ENCODE measurements around the gene GALNT5. TPM values are rescaled to one million over a fixed set of nuclear protein-coding genes. Genes with fewer than 3 reads are reported as not detected.

GALNT5 gene
- polyA plus RNA-seq, 1 donor (not counting 4 experiments of a cell fraction or from before 2014, with no cell fraction given) = 8.3 TPM

GRCh38 chr2:157334797-157335196 is 77.3 kb downstream of the GALNT5 start:
- no peak overlapping the region for H2AFZ ChIP-seq (ENCODE audit: control insufficient read depth, low read length)
- H4K20me1 ChIP-seq (ENCODE audit: control insufficient read depth, extremely low read depth, insufficient read depth, low read length) = no peaks in the 10 kb centered on the region
- TF ChIP-seq EZH2 (IDR thresholded peaks at IDR 0.05; ENCODE audit: low read length) = no peak
- TF ChIP-seq, protein P1, sequence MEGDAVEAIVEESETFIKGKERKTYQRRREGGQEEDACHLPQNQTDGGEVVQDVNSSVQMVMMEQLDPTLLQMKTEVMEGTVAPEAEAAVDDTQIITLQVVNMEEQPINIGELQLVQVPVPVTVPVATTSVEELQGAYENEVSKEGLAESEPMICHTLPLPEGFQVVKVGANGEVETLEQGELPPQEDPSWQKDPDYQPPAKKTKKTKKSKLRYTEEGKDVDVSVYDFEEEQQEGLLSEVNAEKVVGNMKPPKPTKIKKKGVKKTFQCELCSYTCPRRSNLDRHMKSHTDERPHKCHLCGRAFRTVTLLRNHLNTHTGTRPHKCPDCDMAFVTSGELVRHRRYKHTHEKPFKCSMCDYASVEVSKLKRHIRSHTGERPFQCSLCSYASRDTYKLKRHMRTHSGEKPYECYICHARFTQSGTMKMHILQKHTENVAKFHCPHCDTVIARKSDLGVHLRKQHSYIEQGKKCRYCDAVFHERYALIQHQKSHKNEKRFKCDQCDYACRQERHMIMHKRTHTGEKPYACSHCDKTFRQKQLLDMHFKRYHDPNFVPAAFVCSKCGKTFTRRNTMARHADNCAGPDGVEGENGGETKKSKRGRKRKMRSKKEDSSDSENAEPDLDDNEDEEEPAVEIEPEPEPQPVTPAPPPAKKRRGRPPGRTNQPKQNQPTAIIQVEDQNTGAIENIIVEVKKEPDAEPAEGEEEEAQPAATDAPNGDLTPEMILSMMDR (optimal IDR thresholded peaks at IDR 0.05 in 1 of 3, IDR thresholded peaks at IDR 0.05 in 1 of 3, conservative IDR thresholded peaks at IDR 0.05 in 1 of 3; ENCODE audit: extremely low read depth in 1 of 3, insufficient read depth in 2 of 3, low read length in 3 of 3) = no peak
- FAIRE-seq (no peak), DNase-seq (ENCODE audit: low read depth, low spot score) (no peak)
- H3K27me3 ChIP-seq (ENCODE audit: control insufficient read depth, extremely low read depth, insufficient read depth, low read length) = no peaks in the 10 kb centered on the region
- dilution Hi-C loops (cut with MboI; ENCODE audit: extremely low pct_ligation_motif_present, low sequenced_read_pairs) = no loop called here
- H3K4me1 ChIP-seq (ENCODE audit: control insufficient read depth, extremely low read depth, insufficient read depth, low read length) = no peaks in the 10 kb centered on the region
- H3K36me3 ChIP-seq (ENCODE audit: control insufficient read depth in 2 of 2, extremely low read depth in 1 of 2, insufficient read depth in 2 of 2, low read length in 2 of 2) = no peaks in the 10 kb centered on the region
- no peak overlapping the region for H3K4me2 ChIP-seq (ENCODE audit: control insufficient read depth, extremely low read depth, insufficient read depth, low read depth, low read length)
- no peaks in the 10 kb centered on the region for H3K9me1 ChIP-seq (ENCODE audit: control insufficient read depth, extremely low read depth, insufficient read depth, low read length)
- H3K4me3 ChIP-seq (ENCODE audit: control insufficient read depth in 2 of 3, extremely low read depth in 1 of 3, insufficient read depth in 2 of 3, low read depth in 1 of 3, low read length in 3 of 3) = no peak overlapping the region
- H3K9ac ChIP-seq (ENCODE audit: control insufficient read depth, extremely low read depth, insufficient read depth, low read length) = no peak overlapping the region
- no peak overlapping the region for H3K27ac ChIP-seq (ENCODE audit: control insufficient read depth, insufficient read depth, low read length)
- no peaks in the 10 kb centered on the region for H3K9me3 ChIP-seq (ENCODE audit: control insufficient read depth, low read depth, low read length)
- H3K79me2 ChIP-seq (ENCODE audit: control insufficient read depth, insufficient read depth, low read length) = no peaks in the 10 kb centered on the region

DNA sequence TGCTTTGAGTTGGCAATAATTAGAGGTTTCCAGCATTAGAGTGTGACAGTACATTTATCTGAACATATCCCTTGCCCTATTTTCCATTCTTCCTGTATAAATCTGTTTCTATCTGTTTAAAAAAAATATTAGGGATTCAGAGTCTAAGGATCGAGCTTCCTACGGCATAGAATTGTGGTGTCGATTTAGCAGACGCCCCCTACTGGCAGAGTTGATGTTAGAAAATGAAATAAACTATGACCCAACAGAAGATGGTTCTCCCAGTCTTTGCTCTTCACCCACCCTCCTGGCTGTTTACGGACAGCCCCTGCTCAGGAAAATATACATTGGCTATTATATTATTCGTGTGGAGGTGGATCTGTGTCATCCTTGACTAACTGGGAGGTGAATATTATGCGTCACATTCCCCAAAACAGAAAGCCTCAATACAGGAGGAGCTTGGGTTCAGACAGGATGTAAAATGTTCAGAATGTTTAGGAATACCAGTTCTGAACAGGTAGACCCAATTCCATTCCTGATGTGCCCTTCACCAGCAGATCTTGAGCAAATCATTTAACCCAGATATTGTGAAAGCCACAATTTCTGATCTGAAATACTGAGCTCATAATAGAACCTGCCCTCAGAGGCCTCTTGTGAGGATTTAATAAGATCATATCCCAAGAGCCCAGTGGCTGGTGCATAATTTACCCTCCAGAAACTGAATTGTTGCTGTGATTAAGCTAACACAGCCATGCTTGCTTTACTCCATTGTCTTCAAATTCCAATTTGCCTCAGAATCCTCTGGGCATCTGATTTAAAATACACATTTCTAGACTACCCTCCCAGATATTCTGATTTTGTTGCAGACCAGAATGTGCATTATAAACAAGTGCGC is 78.9 kb downstream of the GALNT5 start:
- dilution Hi-C loops (cut with MboI; ENCODE audit: extremely low pct_ligation_motif_present, low sequenced_read_pairs) = no loop called here
- Histone ChIP-seq H3K79me2 (ENCODE audit: control insufficient read depth, insufficient read depth, low read length) (no peaks in the 10 kb centered on the region), H3K4me2 (ENCODE audit: control insufficient read depth, extremely low read depth, insufficient read depth, low read depth, low read length) (no peak overlapping the region), H3K4me3 (ENCODE audit: control insufficient read depth in 2 of 3, extremely low read depth in 1 of 3, insufficient read depth in 2 of 3, low read depth in 1 of 3, low read length in 3 of 3) (no peak overlapping the region), H3K4me1 (ENCODE audit: control insufficient read depth, extremely low read depth, insufficient read depth, low read length) (no peaks in the 10 kb centered on the region), H3K9ac (ENCODE audit: control insufficient read depth, extremely low read depth, insufficient read depth, low read length) (no peak overlapping the region), H3K9me1 (ENCODE audit: control insufficient read depth, extremely low read depth, insufficient read depth, low read length) (no peaks in the 10 kb centered on the region), H3K27ac (ENCODE audit: control insufficient read depth, insufficient read depth, low read length) (no peak overlapping the region), H3K36me3 (ENCODE audit: control insufficient read depth in 2 of 2, extremely low read depth in 1 of 2, insufficient read depth in 2 of 2, low read length in 2 of 2) (no peaks in the 10 kb centered on the region), H2AFZ (ENCODE audit: control insufficient read depth, low read length) (peak overlapping the region; percentile 59), H3K27me3 (ENCODE audit: control insufficient read depth, extremely low read depth, insufficient read depth, low read length) (no peaks in the 10 kb centered on the region), H3K9me3 (ENCODE audit: control insufficient read depth, low read depth, low read length) (no peaks in the 10 kb centered on the region), H4K20me1 (ENCODE audit: control insufficient read depth, extremely low read depth, insufficient read depth, low read length) (no peaks in the 10 kb centered on the region)
- DNase-seq (ENCODE audit: low read depth, low spot score) (no peak), FAIRE-seq (no peak)
- TF ChIP-seq EZH2 (IDR thresholded peaks at IDR 0.05; ENCODE audit: low read length) = no peak
- TF ChIP-seq, protein P1 (optimal IDR thresholded peaks at IDR 0.05 in 1 of 3, IDR thresholded peaks at IDR 0.05 in 1 of 3, conservative IDR thresholded peaks at IDR 0.05 in 1 of 3; ENCODE audit: extremely low read depth in 1 of 3, insufficient read depth in 2 of 3, low read length in 3 of 3) = peak; percentile 61 to 74 (median 66)
